KOPT-K1 (cell line): ENCODE results near the gene NSD2.
"Not testable (repeated sequence)": the region's sequence is repeated elsewhere in the genome, so short reads cannot be mapped to it uniquely, and the experiment has no call there.

Experiments used
- H3K27ac ChIP-seq: fragments of 200-600 bp; sonication (generic); 2 replicates; pipeline ENCODE4 v1.5.1; 2016; ENCODE audit warnings: antibody characterized with exemption, mild to moderate bottlenecking, low read depth, low read length; ENCODE audit not compliant: poor library complexity, severe bottlenecking
- H3K36me3 ChIP-seq: fragments of 200-600 bp; sonication (generic); 2 replicates; pipeline ENCODE4 v1.5.1; 2017; ENCODE audit warnings: antibody characterized with exemption, mild to moderate bottlenecking, low read length, moderate library complexity; ENCODE audit not compliant: insufficient read depth
- H3K9me3 ChIP-seq: fragments of 200-600 bp; sonication (generic); 2 replicates; pipeline ENCODE4 v1.5.1; 2017; ENCODE audit warnings: antibody characterized with exemption, low read length, mild to moderate bottlenecking; ENCODE audit not compliant: insufficient read depth, poor library complexity, severe bottlenecking

NSD2 gene

GRCh38 chr4:1890979-1891570, 19.9 kb downstream of the NSD2 start:
- peaks cover 71% of the 10 kb centered on the region for H3K36me3 ChIP-seq
- H3K27ac ChIP-seq, result no peak overlapping the region
- H3K9me3 ChIP-seq, result no peaks in the 10 kb centered on the region

GRCh38 chr4:1895971-1896657, 24.9 kb downstream of the NSD2 start:
- no peak overlapping the region for H3K27ac ChIP-seq
- no peaks in the 10 kb centered on the region for H3K9me3 ChIP-seq
- peaks cover 90% of the 10 kb centered on the region for H3K36me3 ChIP-seq

GRCh38 chr4:1896658-1896991, 25.4 kb downstream of the NSD2 start:
- no peaks in the 10 kb centered on the region for H3K9me3 ChIP-seq
- peaks cover 90% of the 10 kb centered on the region for H3K36me3 ChIP-seq
- no peak overlapping the region for H3K27ac ChIP-seq

GRCh38 chr4:1898007-1898406, 26.8 kb downstream of the NSD2 start:
- peaks cover 90% of the 10 kb centered on the region for H3K36me3 ChIP-seq
- no peak overlapping the region for H3K27ac ChIP-seq
- H3K9me3 ChIP-seq, result no peaks in the 10 kb centered on the region

GRCh38 chr4:1898681-1899080, 27.5 kb downstream of the NSD2 start:
- Histone ChIP-seq H3K36me3 (peaks cover 90% of the 10 kb centered on the region), H3K27ac (no peak overlapping the region), H3K9me3 (no peaks in the 10 kb centered on the region)

- Histone ChIP-seq H3K9me3 (no peaks in the 10 kb centered on the region), H3K27ac (no peak overlapping the region), H3K36me3 (peaks cover 90% of the 10 kb centered on the region)
These were observed 28.2 kb downstream of the NSD2 start for GRCh38 chr4:1899149-1900086.

- H3K9me3 ChIP-seq, result no peaks in the 10 kb centered on the region
- peaks cover 90% of the 10 kb centered on the region for H3K36me3 ChIP-seq
- no peak overlapping the region for H3K27ac ChIP-seq
These were observed 28.9 kb downstream of the NSD2 start for GRCh38 chr4:1900087-1900433.

GRCh38 chr4:1900624-1901023, 29.4 kb downstream of the NSD2 start:
- H3K27ac ChIP-seq, result no peak overlapping the region
- H3K36me3 ChIP-seq, result peaks cover 90% of the 10 kb centered on the region
- no peaks in the 10 kb centered on the region for H3K9me3 ChIP-seq

GRCh38 chr4:1901127-1901526, 29.9 kb downstream of the NSD2 start:
- H3K27ac ChIP-seq, result no peak overlapping the region
- no peaks in the 10 kb centered on the region for H3K9me3 ChIP-seq
- H3K36me3 ChIP-seq, result peaks cover 90% of the 10 kb centered on the region

GRCh38 chr4:1902243-1902642, 31.1 kb downstream of the NSD2 start:
- Histone ChIP-seq H3K27ac (no peak overlapping the region), H3K9me3 (no peaks in the 10 kb centered on the region), H3K36me3 (peaks cover 90% of the 10 kb centered on the region)

- Histone ChIP-seq H3K27ac (no peak overlapping the region), H3K36me3 (peaks cover 90% of the 10 kb centered on the region), H3K9me3 (no peaks in the 10 kb centered on the region)
These were observed 31.8 kb downstream of the NSD2 start for GRCh38 chr4:1903035-1903434.

- H3K36me3 ChIP-seq, result peaks cover 98% of the 10 kb centered on the region
- H3K27ac ChIP-seq, result no peak overlapping the region
- H3K9me3 ChIP-seq, result no peaks in the 10 kb centered on the region
These were observed 32.8 kb downstream of the NSD2 start for GRCh38 chr4:1904042-1904441.

- Histone ChIP-seq H3K27ac (no peak overlapping the region), H3K9me3 (no peaks in the 10 kb centered on the region), H3K36me3 (peaks cover 100% of the 10 kb centered on the region)
These were observed 36.8 kb downstream of the NSD2 start for GRCh38 chr4:1907848-1908525.

GRCh38 chr4:1909696-1910095, 38.5 kb downstream of the NSD2 start:
- H3K27ac ChIP-seq, H3K9me3 ChIP-seq: not testable (repeated sequence)
- H3K36me3 ChIP-seq, result peaks cover 100% of the 10 kb centered on the region

GRCh38 chr4:1910643-1911042, 39.5 kb downstream of the NSD2 start:
- Histone ChIP-seq H3K9me3 (no peaks in the 10 kb centered on the region), H3K36me3 (peaks cover 100% of the 10 kb centered on the region), H3K27ac (no peak overlapping the region)
